ENCODE results near the gene TOGARAM1. TPM values are rescaled to one million over a fixed set of nuclear protein-coding genes. Genes with fewer than 3 reads are reported as not detected.

The TOGARAM1 gene
- total and polyA plus RNA-seq, 2 donors (not counting 3 experiments of a cell fraction or from before 2014, with no cell fraction given), result 4.2 to 13.8 TPM

- Histone ChIP-seq H3K4me1 (ENCODE audit: control insufficient read depth, extremely low read depth, insufficient read depth, low read length) (no peaks in the 10 kb centered on the region), H4K20me1 (replicated peaks; ENCODE audit: control insufficient read depth, extremely low read depth, insufficient read depth, low read length) (no peaks in the 10 kb centered on the region), H3K9ac (replicated peaks; ENCODE audit: extremely low read depth, insufficient read depth, low read length) (no peak overlapping the region), H3K9me1 (replicated peaks; ENCODE audit: control insufficient read depth, extremely low read depth, insufficient read depth, low read length) (no peaks in the 10 kb centered on the region), H3K4me2 (ENCODE audit: insufficient read depth, low read length) (no peak overlapping the region), H3K9me3 (replicated peaks; ENCODE audit: control insufficient read depth, insufficient read depth, low read length) (no peaks in the 10 kb centered on the region), H2AFZ (ENCODE audit: low read depth, low read length) (no peak overlapping the region), H3K27ac (ENCODE audit: insufficient read depth, low read depth, low read length) (no peak overlapping the region), H3K27me3 (ENCODE audit: control insufficient read depth in 2 of 2, insufficient read depth in 2 of 2, low read length in 2 of 2) (no peaks in the 10 kb centered on the region), H3K79me2 (ENCODE audit: control insufficient read depth, insufficient read depth, low read length) (peaks cover 51% of the 10 kb centered on the region), H3K36me3 (ENCODE audit: control insufficient read depth in 2 of 2, extremely low read depth in 1 of 2, insufficient read depth in 2 of 2, low read length in 2 of 2) (no peaks in the 10 kb centered on the region), H3K4me3 (replicated peaks in 1 of 3; ENCODE audit: insufficient read depth in 1 of 3, low read depth in 1 of 3, low read length in 3 of 3) (no peak overlapping the region)
- DNase-seq (ENCODE audit: low read depth, low spot score) (no peak), FAIRE-seq (no peak)
- ChIA-PET POLR2A (interaction anchor here (0.6 to 0.7 kb wide), 2 partner anchors 10 to 14 kb away, joined by 3 read pairs; no protein-coding TSS in a partner anchor), CTCF (interaction anchor here (1.1 kb wide), 1 partner anchor 39 kb away, joined by 3 read pairs; no protein-coding TSS in a partner anchor)
- dilution Hi-C loops (cut with MboI; ENCODE audit: extremely low pct_ligation_motif_present, low sequenced_read_pairs) (no loop called here), intact Hi-C loops (cut with micrococcal nuclease) (no loop called here)
- TF ChIP-seq FOS (IDR thresholded peaks at IDR 0.05; ENCODE audit: borderline replicate concordance, insufficient read depth, low read length) (no peak), MAX (IDR thresholded peaks at IDR 0.05; ENCODE audit: insufficient read depth, insufficient read length) (no peak), JUN (IDR thresholded peaks at IDR 0.05; ENCODE audit: borderline replicate concordance, insufficient read depth, insufficient read length, low read depth) (no peak), MYC (IDR thresholded peaks at IDR 0.05; ENCODE audit: low read depth, low read length) (no peak), EZH2 (IDR thresholded peaks at IDR 0.05; ENCODE audit: borderline replicate concordance, low read depth, low read length, severe bottlenecking) (no peak), POLR2AphosphoS5 (IDR thresholded peaks at IDR 0.05; ENCODE audit: insufficient read depth, low read depth, low read length) (no peak), CTCF (IDR thresholded peaks at IDR 0.05; ENCODE audit: extremely low read depth in 1 of 2, insufficient read depth in 1 of 2, low read depth in 1 of 2, low read length in 2 of 2) (no peak), GATA2 (IDR thresholded peaks at IDR 0.05; ENCODE audit: insufficient read depth, insufficient read length, low read depth, low read length) (no peak)
- BruUV-seq (replicated peaks), result no TSS peak
These were observed 9.4 kb upstream of the TOGARAM1 start for GRCh38 chr14:44952391-44953110.

Data from endothelial cell of umbilical vein (primary cell).